ENCODE results near the gene OBP2A. TPM values are rescaled to one million over a fixed set of nuclear protein-coding genes. Genes with fewer than 3 reads are reported as not detected.

Gene OBP2A
- total RNA-seq, 1 donor from 2014 or later = not detected

- ATAC-seq (no peak), DNase-seq (no peak)
- H3K9me3 ChIP-seq = no peaks in the 10 kb centered on the region
- intact Hi-C loops (cut with DNase I) = no loop called here
- TF ChIP-seq, protein P1, sequence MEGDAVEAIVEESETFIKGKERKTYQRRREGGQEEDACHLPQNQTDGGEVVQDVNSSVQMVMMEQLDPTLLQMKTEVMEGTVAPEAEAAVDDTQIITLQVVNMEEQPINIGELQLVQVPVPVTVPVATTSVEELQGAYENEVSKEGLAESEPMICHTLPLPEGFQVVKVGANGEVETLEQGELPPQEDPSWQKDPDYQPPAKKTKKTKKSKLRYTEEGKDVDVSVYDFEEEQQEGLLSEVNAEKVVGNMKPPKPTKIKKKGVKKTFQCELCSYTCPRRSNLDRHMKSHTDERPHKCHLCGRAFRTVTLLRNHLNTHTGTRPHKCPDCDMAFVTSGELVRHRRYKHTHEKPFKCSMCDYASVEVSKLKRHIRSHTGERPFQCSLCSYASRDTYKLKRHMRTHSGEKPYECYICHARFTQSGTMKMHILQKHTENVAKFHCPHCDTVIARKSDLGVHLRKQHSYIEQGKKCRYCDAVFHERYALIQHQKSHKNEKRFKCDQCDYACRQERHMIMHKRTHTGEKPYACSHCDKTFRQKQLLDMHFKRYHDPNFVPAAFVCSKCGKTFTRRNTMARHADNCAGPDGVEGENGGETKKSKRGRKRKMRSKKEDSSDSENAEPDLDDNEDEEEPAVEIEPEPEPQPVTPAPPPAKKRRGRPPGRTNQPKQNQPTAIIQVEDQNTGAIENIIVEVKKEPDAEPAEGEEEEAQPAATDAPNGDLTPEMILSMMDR (IDR thresholded peaks at IDR 0.05) = no peak
- no peak overlapping the region for H3K4me3 ChIP-seq
- no peaks in the 10 kb centered on the region for H3K36me3 ChIP-seq
- no peak overlapping the region for H3K27ac ChIP-seq
- peaks cover 25% of the 10 kb centered on the region for H3K27me3 ChIP-seq (ENCODE audit: low read depth)
- no peaks in the 10 kb centered on the region for H3K4me1 ChIP-seq
Measured at GRCh38 chr9:135566552-135566951, 20.6 kb downstream of the OBP2A start.

GRCh38 chr9:135567311-135567710 lies 21.4 kb downstream of the OBP2A start:
- intact Hi-C loops (cut with DNase I) = no loop called here
- no peak for ATAC-seq

GRCh38 chr9:135568026-135568425 lies 22.1 kb downstream of the OBP2A start:
- DNase-seq = no peak
- Histone ChIP-seq H3K4me3 (no peak overlapping the region), H3K9me3 (no peaks in the 10 kb centered on the region), H3K27me3 (ENCODE audit: low read depth) (peaks cover 15% of the 10 kb centered on the region), H3K27ac (no peak overlapping the region), H3K36me3 (no peaks in the 10 kb centered on the region), H3K4me1 (no peaks in the 10 kb centered on the region)
- TF ChIP-seq, protein P1 (IDR thresholded peaks at IDR 0.05) = no peak
- intact Hi-C loops (cut with DNase I) = no loop called here
- ATAC-seq = no peak

More at GRCh38 chr9:135567311-135567710, 21.4 kb downstream of the OBP2A start:
- Histone ChIP-seq H3K4me1 (no peaks in the 10 kb centered on the region), H3K36me3 (no peaks in the 10 kb centered on the region), H3K27me3 (ENCODE audit: low read depth) (peaks cover 18% of the 10 kb centered on the region), H3K9me3 (no peaks in the 10 kb centered on the region), H3K4me3 (no peak overlapping the region), H3K27ac (no peak overlapping the region)
- no peak for DNase-seq
- TF ChIP-seq, protein P1 (IDR thresholded peaks at IDR 0.05) = no peak

DNA sequence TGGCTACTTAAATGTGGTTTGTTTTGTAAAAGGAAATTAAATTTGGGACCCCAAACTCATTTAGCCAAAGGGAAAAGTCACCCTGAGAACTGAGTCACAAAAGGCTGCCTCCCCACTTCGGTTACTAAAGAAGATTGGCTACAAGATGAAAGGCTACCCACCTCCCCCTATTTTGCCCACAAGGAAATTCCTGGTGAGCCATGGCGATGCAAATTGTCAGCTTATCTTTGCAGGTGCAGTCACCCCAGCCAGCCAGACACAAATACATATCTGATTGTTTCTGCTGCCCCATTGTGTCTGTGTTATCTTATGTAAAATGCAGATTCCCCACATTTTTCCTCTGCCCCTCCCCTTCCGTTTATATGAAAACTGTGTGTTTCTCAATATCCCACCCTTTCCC lies 24.5 kb downstream of the OBP2A start:
- Histone ChIP-seq H3K4me1 (no peaks in the 10 kb centered on the region), H3K27ac (no peak overlapping the region), H3K27me3 (ENCODE audit: low read depth) (peaks cover 13% of the 10 kb centered on the region), H3K36me3 (no peaks in the 10 kb centered on the region), H3K4me3 (no peak overlapping the region), H3K9me3 (no peaks in the 10 kb centered on the region)
- DNase-seq (no peak), ATAC-seq (no peak)
- TF ChIP-seq, protein P1 (IDR thresholded peaks at IDR 0.05) = no peak
- intact Hi-C loops (cut with DNase I) = no loop called here

- no peak overlapping the region for H3K27ac ChIP-seq
- no peaks in the 10 kb centered on the region for H3K4me1 ChIP-seq
- TF ChIP-seq, protein P1 (IDR thresholded peaks at IDR 0.05) = no peak
- intact Hi-C loops (cut with DNase I) = no loop called here
- peaks cover 4% of the 10 kb centered on the region for H3K27me3 ChIP-seq (ENCODE audit: low read depth)
- no peaks in the 10 kb centered on the region for H3K36me3 ChIP-seq
- DNase-seq = no peak
- no peak overlapping the region for H3K4me3 ChIP-seq
- no peak for ATAC-seq
- no peaks in the 10 kb centered on the region for H3K9me3 ChIP-seq
Measured at GRCh38 chr9:135572233-135572632, 26.3 kb downstream of the OBP2A start.

- Histone ChIP-seq H3K36me3 (no peaks in the 10 kb centered on the region), H3K27me3 (ENCODE audit: low read depth) (peaks cover 3% of the 10 kb centered on the region), H3K9me3 (no peaks in the 10 kb centered on the region), H3K4me1 (no peaks in the 10 kb centered on the region), H3K27ac (no peak overlapping the region), H3K4me3 (no peak overlapping the region)
- DNase-seq (no peak), ATAC-seq (no peak)
- TF ChIP-seq, protein P1 (IDR thresholded peaks at IDR 0.05) = no peak
- intact Hi-C loops (cut with DNase I) = no loop called here
Measured at GRCh38 chr9:135573124-135573523, 27.2 kb downstream of the OBP2A start.
